ENCODE data around the gene ZNF366. TPM values are rescaled to one million over a fixed set of nuclear protein-coding genes. Genes with fewer than 3 reads are reported as not detected.
A peak's percentile ranks its signal among the peaks of the same experiment; 100 is the strongest.

Gene ZNF366
- total RNA-seq, 4 donors from 2014 or later: 2.8 to 6.5 (median 4.9) TPM

- WGBS, 2 donors (ENCODE audit: low coverage in 1 of 2): 8 to 19% methylated on average over 6 to 8 of the region's 9 CpGs
- peak; percentile 87 for ATAC-seq
- TF ChIP-seq POLR2AphosphoS5 (IDR thresholded peaks at IDR 0.05): peak; percentile 78
- no peak for TF ChIP-seq EP300 (IDR thresholded peaks at IDR 0.05)
- TF ChIP-seq POLR2A (IDR thresholded peaks at IDR 0.05): no peak
- peak in 1 of 4 experiments; percentile 10 for TF ChIP-seq CTCF (IDR thresholded peaks at IDR 0.05)
- peaks cover 5 to 73% (median 31%) of the 10 kb centered on the region in 3 donors for H3K4me1 ChIP-seq
- no peaks in the 10 kb centered on the region for H3K9me3 ChIP-seq
- no peaks in the 10 kb centered on the region for H3K36me3 ChIP-seq
- H3K27me3 ChIP-seq: no peaks in the 10 kb centered on the region
- H3K27ac ChIP-seq: peak overlapping the region; percentile 51 to 88 (median 85)
- H3K4me3 ChIP-seq: no peak overlapping the region
These were observed 54.5 kb downstream of the ZNF366 start for GRCh38 chr5:72452515-72453245.

GRCh38 chr5:72451741-72452505, 55.3 kb downstream of the ZNF366 start:
- no peaks in the 10 kb centered on the region for H3K36me3 ChIP-seq
- H3K4me1 ChIP-seq: peaks cover 5 to 67% (median 31%) of the 10 kb centered on the region in 3 donors
- TF ChIP-seq POLR2A (IDR thresholded peaks at IDR 0.05): no peak
- TF ChIP-seq POLR2AphosphoS5 (IDR thresholded peaks at IDR 0.05): peak; percentile 78
- 3 to 18% methylated on average over 5 to 10 of the region's 13 CpGs for WGBS, 2 donors (ENCODE audit: low coverage in 1 of 2)
- H3K4me3 ChIP-seq: no peak overlapping the region
- H3K27ac ChIP-seq: peak overlapping the region; percentile 51 to 88 (median 85)
- peak; percentile 81 for ATAC-seq
- H3K9me3 ChIP-seq: no peaks in the 10 kb centered on the region
- H3K27me3 ChIP-seq: no peaks in the 10 kb centered on the region

GRCh38 chr5:72448368-72448767, 58.8 kb downstream of the ZNF366 start:
- 14% methylated on average over 1 of the region's 1 CpG; no CpG with 5 or more reads in 1 of the 2 donors for WGBS, 2 donors (ENCODE audit: low coverage in 1 of 2)
- Histone ChIP-seq H3K36me3 (no peaks in the 10 kb centered on the region), H3K27ac (no peak overlapping the region), H3K9me3 (no peaks in the 10 kb centered on the region), H3K4me3 (no peak overlapping the region), H3K27me3 (no peaks in the 10 kb centered on the region), H3K4me1 (peaks cover 5 to 66% (median 20%) of the 10 kb centered on the region in 3 donors)
- ATAC-seq: no peak
- TF ChIP-seq POLR2A (IDR thresholded peaks at IDR 0.05): no peak
- TF ChIP-seq POLR2AphosphoS5 (IDR thresholded peaks at IDR 0.05): no peak

GRCh38 chr5:72447751-72448150, 59.5 kb downstream of the ZNF366 start:
- 93 to 98% methylated on average over 4 of the region's 4 CpGs for WGBS, 2 donors (ENCODE audit: low coverage in 1 of 2)
- H3K27me3 ChIP-seq: no peaks in the 10 kb centered on the region
- no peak overlapping the region for H3K27ac ChIP-seq
- no peak overlapping the region for H3K4me3 ChIP-seq
- no peaks in the 10 kb centered on the region for H3K9me3 ChIP-seq
- H3K4me1 ChIP-seq: peaks cover 5 to 61% (median 14%) of the 10 kb centered on the region in 3 donors
- ATAC-seq: no peak
- TF ChIP-seq POLR2AphosphoS5 (IDR thresholded peaks at IDR 0.05) (no peak), CTCF (IDR thresholded peaks at IDR 0.05) (no peak), POLR2A (IDR thresholded peaks at IDR 0.05) (no peak), EP300 (IDR thresholded peaks at IDR 0.05) (no peak)
- no peaks in the 10 kb centered on the region for H3K36me3 ChIP-seq

GRCh38 chr5:72445969-72446368, 61.2 kb downstream of the ZNF366 start:
- H3K27me3 ChIP-seq: no peaks in the 10 kb centered on the region
- ATAC-seq: no peak
- H3K27ac ChIP-seq: peak overlapping the region in 2 of 4 donors; percentile 12 to 26
- H3K4me1 ChIP-seq: peaks cover under 1 to 61% (median 4%) of the 10 kb centered on the region in 3 donors
- no peak for TF ChIP-seq POLR2AphosphoS5 (IDR thresholded peaks at IDR 0.05)
- TF ChIP-seq CTCF (IDR thresholded peaks at IDR 0.05): no peak
- TF ChIP-seq POLR2A (IDR thresholded peaks at IDR 0.05): no peak
- TF ChIP-seq EP300 (IDR thresholded peaks at IDR 0.05): no peak
- H3K4me3 ChIP-seq: no peak overlapping the region
- no peaks in the 10 kb centered on the region for H3K9me3 ChIP-seq
- 69% methylated on average over 2 of the region's 2 CpGs; no CpG with 5 or more reads in 1 of the 2 donors for WGBS, 2 donors (ENCODE audit: low coverage in 1 of 2)
- no peaks in the 10 kb centered on the region for H3K36me3 ChIP-seq
